Measurements from ENCODE around the gene COA4.

Gene COA4

DNA sequence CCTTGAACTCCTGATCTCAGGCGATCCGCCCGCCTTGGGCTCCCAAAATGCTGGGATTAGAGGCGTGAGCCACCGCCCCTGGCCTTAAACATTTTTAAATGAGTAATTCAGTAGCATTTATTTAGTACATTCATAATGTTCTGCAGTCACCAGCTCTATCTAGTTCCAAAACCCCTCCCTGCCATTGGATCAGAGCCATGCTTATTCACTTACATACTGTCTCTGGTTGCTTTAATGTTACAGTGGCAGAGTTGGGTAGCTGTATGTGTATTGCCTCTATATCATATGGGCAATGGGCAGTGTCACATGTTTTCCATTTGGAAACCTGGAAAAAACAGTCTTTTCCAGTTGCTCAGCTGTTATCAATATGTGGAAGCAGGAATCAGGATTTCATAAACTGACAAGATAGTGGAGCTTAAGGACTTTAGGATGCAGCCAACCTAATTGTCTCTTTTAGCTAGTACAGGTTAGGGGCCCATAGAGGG lies 10.5 kb downstream of the COA4 start:
- DNase-seq: no peak

DNA sequence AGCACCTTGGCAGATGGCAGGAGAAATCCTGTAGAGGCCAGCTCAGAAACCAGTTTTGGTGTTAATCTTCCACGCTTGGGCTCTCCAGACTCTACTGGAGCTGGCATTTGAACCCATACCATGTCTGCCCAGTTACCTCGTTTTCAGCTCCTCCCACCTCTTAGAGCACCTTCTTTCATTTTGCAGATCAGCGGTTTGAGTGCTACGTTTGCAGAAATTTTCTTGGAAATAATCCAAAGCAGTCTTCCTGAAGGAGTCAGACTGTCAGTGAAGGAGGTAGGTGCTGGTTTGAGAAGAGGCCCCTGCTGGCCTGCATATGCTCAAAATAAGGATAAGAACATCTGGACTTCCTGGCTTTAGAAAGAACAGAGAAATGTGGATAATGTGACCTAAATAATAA lies 13.7 kb downstream of the COA4 start:
- DNase-seq: no peak

DNA sequence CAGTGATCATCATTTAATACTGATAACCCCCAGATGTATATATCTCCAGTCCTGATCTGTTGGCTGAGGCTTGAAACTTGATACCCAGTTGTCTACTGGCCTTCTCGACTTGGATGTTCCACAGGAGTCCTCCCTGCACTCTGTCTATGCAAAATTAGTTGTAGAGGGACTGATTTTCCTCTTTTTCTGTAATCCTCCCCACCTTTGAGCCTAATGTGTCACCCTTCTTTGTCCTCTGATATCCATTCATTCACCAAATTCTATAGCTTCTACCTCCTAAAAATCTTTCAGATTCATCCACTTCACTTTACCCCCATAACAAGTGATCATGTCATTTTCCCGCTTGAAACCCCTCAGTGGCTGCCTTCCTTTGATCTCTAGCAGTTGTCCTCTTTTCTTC lies 16.4 kb downstream of the COA4 start:
- DNase-seq: no peak

DNA sequence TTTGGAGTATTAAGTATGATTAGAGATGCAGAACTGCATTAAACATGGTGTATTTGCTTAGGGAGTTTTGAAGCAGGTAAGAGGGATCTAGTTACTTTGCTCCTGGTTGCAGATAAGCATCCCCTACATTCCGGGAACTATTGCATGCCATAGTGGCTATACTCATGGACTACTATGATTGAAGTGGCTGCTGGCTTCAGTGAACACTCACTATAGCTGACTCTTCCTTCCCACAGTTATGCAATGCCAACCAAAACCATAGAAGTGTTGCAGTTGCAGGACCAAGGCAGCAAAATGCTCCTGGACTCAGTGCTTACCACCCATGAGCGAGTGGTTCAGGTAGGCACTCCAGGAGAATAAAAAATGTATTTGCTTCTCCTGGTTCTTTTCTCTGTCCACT lies 17.0 kb downstream of the COA4 start:
- DNase-seq: no peak

DNA sequence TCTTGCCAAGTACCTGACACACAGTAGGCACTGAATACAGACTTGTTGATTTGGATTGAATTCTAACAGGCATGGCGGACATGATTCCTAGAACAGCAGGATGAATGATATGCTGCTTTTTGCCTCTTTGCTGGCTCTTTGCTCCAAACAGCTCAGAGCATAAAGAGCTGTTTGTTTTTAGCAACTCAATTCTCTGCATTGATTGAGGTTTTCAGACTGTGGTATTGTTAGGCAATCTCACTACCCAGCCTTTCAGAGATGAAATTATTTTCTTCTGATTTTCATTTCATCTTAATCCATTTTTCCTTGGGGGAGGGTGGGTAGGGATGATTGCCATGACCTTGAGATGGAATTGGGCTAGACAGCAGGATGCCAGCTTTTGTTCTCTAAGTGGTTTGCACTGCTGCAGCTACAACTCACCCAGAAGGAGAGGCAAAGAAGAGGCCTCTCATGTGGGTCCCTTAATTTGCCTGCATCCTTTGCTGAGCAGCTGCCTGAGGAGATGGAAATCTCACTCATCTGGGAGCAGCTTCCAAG lies 20.5 kb downstream of the COA4 start:
- DNase-seq: peak in 40 of 56 donors; percentile 2 to 76 (median 33)

DNA sequence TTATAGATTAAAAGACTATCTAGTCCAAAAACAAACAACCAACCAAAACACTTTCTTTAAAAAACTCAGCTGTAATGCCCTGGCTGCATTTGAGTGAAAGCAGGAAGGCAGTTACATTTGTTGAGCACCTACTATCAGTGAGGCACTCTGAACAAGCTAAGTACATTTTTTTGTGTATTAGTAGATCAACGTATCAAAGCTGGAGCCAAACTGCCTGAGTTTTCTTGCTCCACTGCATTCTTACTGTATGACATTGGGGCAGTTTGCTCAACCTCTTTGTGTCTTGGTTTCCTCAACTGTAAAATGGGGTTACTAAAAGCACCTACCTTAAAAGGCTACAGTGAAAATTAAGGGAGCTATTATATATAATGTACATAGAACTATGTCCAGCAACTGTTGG lies 22.0 kb downstream of the COA4 start:
- no peak for DNase-seq

DNA sequence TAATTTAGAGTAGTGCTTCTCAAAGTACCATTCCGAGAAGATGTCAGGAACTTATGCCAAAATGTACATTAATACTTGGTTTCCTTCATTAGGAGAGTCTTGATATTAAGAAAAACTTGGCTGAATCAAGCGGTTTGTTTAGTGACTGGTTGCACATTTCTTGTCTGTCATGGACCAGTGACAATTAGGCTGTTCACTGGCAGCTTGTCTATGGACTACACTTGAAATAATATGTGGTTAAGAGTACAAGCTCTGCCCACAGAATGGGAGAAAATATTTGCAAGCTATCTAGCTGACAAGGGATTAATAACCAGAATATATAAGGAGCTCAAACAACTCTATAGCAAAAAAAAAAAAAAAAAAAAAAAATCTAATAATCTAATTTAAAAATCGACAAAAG lies 24.6 kb downstream of the COA4 start:
- DNase-seq: no peak

DNA sequence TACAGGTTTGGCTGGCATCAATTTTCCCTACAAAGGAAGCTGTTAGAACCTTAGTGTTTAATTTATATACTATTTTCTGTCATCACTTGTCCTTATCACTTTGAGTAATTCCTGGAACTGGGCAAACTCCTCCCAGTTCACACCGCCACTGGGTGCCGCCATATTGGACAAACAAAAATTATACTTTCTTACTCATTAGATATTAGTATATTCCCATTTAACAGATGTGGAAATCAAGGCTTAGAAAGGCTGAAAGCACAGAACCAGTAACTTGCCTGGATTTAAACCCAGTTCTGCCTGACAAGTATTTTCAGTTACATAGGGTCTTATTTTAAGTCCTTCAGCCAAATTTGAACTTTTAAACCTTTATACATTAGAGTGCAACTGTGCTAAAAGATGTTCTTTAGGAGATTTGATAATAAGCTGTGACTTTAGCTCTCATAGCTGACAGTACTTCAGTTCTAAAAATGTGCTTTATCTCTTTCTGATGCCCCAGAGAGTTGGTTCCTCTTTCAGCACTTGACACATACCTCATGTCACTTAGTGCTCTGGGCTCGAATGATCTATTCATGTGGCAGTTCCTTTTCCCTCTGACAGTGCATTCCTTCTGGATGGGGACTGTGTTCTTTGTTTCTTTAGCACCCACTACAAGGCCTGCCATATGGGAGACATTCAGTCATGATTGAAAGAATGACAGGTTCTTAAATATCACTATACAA lies 25.4 kb downstream of the COA4 start:
- DNase-seq: no peak

DNA sequence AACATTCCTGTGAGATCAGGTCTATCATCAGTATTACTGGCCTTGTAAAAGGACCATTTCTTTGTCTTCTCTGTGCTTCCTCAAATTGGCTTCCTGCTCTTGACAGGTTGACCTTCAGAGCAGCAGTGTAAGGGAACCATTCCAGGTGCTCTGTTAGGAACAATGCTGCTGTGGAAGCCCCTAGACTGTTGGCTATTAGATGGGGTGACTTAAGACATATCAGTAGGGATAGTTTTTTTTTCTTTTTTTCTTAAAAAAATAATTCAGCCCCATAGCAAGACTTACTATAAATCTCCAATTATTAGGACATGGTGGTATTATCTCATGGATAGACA lies 37.6 kb downstream of the COA4 start:
- DNase-seq: no peak

DNA sequence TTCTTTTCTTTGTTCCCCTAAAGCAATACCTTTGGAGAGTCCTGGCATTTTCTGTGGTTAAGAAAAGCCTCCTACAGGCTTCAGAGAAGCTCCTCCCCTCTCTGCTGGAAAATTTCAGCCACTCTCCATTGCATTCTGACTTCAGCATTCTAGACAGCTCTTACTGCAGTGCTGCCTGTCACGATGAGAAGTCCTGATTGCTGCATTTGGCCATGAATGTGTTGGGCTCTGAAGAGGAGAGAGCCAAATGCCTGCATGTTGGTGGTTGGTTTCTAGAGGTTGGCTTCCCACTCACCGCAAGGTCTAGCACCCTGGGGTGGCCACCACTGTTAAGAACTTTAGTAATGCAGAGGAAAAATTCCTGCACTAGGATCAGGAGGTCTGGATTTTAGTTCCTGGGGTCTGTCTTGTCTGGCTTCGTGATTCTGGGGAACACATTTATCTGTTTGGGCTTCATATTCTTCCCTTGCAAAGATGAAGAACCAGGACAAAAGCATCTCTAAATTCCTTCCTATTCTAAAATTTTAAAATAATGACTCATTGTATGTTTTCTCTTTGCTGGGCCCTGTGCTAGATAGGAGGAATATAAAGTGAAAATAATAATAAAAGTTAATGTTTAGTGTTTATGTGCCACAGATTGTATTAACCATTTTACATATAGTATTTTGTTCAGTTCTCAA lies 38.1 kb downstream of the COA4 start:
- DNase-seq: no peak

DNA sequence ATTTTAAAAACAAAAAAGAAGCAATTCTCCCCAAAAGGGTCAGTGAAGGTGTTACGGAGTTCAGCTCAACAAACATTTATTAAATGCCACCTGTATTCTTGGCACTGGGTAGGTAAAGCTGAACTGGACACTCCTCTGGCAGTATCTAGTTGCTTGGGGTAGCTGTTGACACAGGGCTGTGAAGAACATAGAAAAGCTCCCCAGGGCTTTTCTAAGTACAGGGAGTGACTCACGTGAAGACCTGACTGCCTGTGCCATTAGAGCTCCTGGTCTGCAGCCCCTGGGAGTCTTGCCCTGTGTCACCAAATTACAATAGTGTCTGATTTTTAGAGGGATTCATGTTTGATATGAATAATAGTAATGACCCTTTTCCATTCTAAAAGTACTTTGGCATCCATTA lies 43.6 kb downstream of the COA4 start:
- no peak for DNase-seq

DNA sequence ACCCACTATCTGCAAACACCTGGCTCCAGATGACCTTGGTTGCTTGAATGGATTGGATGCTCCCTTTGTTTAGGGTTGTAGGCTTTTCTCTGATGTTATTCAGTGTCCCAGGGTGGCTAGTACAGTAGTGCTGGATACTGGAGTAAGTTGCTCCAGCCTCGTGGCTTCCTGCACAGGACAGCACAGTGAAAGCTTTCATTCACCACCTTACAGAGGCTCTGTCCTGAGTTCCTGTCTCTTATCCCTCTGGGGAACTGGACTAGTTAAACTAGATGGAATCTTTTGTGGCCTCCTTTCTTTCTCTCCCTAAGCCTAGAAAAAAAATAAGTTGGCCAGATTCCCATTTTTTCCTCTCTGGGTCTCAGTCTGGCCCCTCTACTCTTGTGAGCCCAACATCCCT lies 46.4 kb downstream of the COA4 start:
- no peak for DNase-seq
